ENCODE results near the gene CRTAP. TPM values are rescaled to one million over a fixed set of nuclear protein-coding genes. Genes with fewer than 3 reads are reported as not detected.
A peak's percentile ranks its signal among the peaks of the same experiment; 100 is the strongest.

Gene CRTAP
- total RNA-seq, 1 donor, result 323 TPM

DNA sequence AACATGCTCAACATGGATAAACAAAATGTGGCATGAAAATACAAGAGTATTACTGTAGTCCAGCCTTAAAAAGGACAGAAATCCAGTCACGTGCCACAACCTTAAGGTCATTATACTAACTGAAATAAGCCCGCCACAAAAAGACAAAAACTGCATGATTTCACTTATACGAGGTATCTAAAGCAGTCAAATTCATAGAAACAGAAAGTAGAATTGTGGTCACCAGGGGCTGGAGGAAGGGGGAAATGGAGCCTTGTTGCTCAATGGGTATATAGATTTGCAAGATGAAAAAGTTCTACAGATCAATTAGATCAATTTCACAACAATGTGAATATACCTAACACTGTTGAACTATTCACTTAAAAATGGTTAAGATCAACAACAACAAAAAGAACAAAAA lies 24.3 kb upstream of the CRTAP start:
- TF ChIP-seq CTCF (IDR thresholded peaks at IDR 0.05; ENCODE audit: insufficient read depth, low read length), result no peak
- no peak overlapping the region for H3K4me3 ChIP-seq (ENCODE audit: low read depth, low read length)
- DNase-seq (ENCODE audit: low read depth), result no peak

DNA sequence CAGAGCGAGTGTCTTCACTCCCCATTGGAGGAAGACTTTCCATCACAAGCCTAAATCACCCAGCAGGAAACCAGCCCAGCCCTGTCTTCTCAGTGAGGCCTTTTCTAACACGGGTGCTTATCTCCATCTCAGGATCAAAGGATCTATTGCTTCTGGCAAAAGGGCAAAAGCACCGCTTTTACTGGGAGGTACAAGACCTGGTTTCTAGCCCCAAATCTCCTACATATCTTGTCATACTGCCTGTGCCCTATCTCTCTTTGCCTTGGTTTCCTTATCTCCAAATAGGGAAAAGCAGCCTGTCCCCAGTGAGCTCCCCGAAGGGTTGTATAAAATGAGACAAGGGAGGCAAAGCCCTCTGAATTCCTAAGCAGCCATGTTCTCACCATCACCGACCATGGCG lies 22.1 kb upstream of the CRTAP start:
- H3K4me3 ChIP-seq (ENCODE audit: low read depth, low read length), result no peak overlapping the region
- no peak for TF ChIP-seq CTCF (IDR thresholded peaks at IDR 0.05; ENCODE audit: insufficient read depth, low read length)
- DNase-seq (ENCODE audit: low read depth), result no peak

GRCh38 chr3:33092496-33093254 lies 21.1 kb upstream of the CRTAP start:
- no peak for TF ChIP-seq CTCF (IDR thresholded peaks at IDR 0.05; ENCODE audit: insufficient read depth, low read length)
- H3K4me3 ChIP-seq (ENCODE audit: low read depth, low read length), result no peak overlapping the region
- DNase-seq (ENCODE audit: low read depth), result no peak

- H3K4me3 ChIP-seq (ENCODE audit: low read depth, low read length), result no peak overlapping the region
- DNase-seq (ENCODE audit: low read depth), result no peak
- TF ChIP-seq CTCF (IDR thresholded peaks at IDR 0.05; ENCODE audit: insufficient read depth, low read length), result no peak
These were observed 20.0 kb upstream of the CRTAP start for GRCh38 chr3:33093847-33094246.

DNA sequence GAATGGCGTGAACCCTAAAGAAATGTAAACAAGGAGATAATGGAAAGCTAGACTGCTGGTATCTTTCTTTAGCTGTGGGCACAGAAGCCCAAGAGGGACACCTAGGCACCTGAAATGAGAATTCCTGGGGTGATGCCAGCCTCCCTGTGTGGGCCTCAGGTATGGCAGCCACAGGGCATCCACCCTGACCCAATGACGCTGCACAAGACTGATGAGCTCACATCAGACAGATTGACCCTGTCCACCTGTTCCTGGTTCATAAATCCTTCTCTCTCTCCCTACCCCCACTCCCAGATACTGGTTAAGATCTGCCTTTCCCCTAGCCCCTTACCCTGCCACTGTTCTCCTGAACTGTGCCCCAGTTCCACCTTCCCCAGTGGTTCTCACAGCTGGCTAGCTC lies 18.4 kb upstream of the CRTAP start:
- no peak for TF ChIP-seq CTCF (IDR thresholded peaks at IDR 0.05; ENCODE audit: insufficient read depth, low read length)
- no peak for DNase-seq (ENCODE audit: low read depth)
- peak overlapping the region; percentile 85 for H3K4me3 ChIP-seq (ENCODE audit: low read depth, low read length)

DNA sequence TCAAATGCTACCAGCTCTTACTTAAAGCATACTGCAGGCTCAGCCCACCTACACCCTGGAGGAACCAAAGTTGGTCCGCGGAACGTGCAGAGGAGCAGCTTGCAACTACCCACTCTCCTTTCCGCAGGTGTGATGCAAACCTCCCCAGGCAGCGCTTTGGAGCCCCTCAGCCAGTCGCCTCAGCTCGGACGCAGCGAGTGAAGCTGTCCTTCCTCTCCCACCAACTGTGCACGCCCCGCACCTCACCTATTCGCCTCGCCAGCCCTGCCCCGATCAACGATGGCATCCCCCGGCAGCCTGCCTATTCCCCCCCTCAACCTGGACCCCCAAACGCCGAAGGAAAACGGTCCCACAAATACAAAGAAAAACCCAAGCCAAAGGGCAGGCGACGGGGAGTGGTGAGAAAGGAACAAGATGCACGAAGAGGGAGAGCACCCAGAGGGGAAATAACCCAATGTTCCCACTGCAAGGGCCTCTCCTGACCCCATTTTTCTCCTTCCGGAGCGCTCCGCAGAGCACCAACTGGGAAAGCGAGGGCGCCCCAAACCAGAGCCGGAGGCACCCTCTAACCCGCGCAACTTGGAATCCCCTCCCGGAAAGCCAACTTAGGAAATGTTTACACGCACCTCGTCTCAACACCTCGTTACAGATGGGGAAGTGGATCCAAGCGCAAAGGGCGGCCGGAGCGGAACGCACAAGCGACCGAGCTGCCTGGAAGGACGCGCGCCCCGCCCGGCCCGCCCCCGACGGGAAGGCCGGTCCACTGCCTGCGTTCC lies 17.5 kb upstream of the CRTAP start:
- peak overlapping the region; percentile 85 for H3K4me3 ChIP-seq (ENCODE audit: low read depth, low read length)
- DNase-seq (ENCODE audit: low read depth), result peak; percentile 41
- TF ChIP-seq CTCF (IDR thresholded peaks at IDR 0.05; ENCODE audit: insufficient read depth, low read length), result no peak

Data from fibroblast of the aortic adventitia (primary cell).